GM15510 (cell line): ENCODE results near the gene SLC25A45.
A peak's percentile ranks its signal among the peaks of the same experiment; 100 is the strongest.

Experiments
- POLR2A ChIP-seq: IDR thresholded peaks from 3 replicates; pipeline ENCODE4 v1.6.1; 2011; ENCODE audit warnings: borderline replicate concordance; ENCODE audit not compliant: insufficient read length; ENCODE audit errors: extremely low read depth

The SLC25A45 gene

GRCh38 chr11:65370659-65371049 lies 11.8 kb downstream of the SLC25A45 start:
- no peak for TF ChIP-seq POLR2A

- TF ChIP-seq POLR2A: no peak
These were observed 16.1 kb downstream of the SLC25A45 start for GRCh38 chr11:65366340-65366773.

- no peak for TF ChIP-seq POLR2A
These were observed 18.7 kb downstream of the SLC25A45 start for GRCh38 chr11:65363770-65364169.

GRCh38 chr11:65362966-65363365 lies 19.5 kb downstream of the SLC25A45 start:
- TF ChIP-seq POLR2A: no peak

- no peak for TF ChIP-seq POLR2A
These were observed 20.0 kb downstream of the SLC25A45 start for GRCh38 chr11:65362320-65362931.

GRCh38 chr11:65357856-65358356 lies 24.5 kb downstream of the SLC25A45 start:
- TF ChIP-seq POLR2A: no peak

GRCh38 chr11:65356394-65356972 lies 26.0 kb downstream of the SLC25A45 start:
- TF ChIP-seq POLR2A: no peak

GRCh38 chr11:65355776-65356393 lies 26.6 kb downstream of the SLC25A45 start:
- TF ChIP-seq POLR2A: no peak

- no peak for TF ChIP-seq POLR2A
These were observed 27.3 kb downstream of the SLC25A45 start for GRCh38 chr11:65355013-65355775.

- TF ChIP-seq POLR2A: peak; percentile 82
These were observed 28.0 kb downstream of the SLC25A45 start, which contains the start of gene TIGD3 for GRCh38 chr11:65354265-65355012. TIGD3 (plus strand) TSS chr11:65354751; CDS start chr11:65355809, 1,058 bp downstream.

GRCh38 chr11:65353900-65354264 lies 28.6 kb downstream of the SLC25A45 start:
- TF ChIP-seq POLR2A: no peak

GRCh38 chr11:65353376-65353775 lies 29.1 kb downstream of the SLC25A45 start:
- TF ChIP-seq POLR2A: no peak

GRCh38 chr11:65352783-65353182 lies 29.7 kb downstream of the SLC25A45 start:
- TF ChIP-seq POLR2A: no peak

- no peak for TF ChIP-seq POLR2A
These were observed 30.9 kb downstream of the SLC25A45 start for GRCh38 chr11:65351511-65351910.
